Measurements from ENCODE around the gene SCYGR6. TPM values are rescaled to one million over a fixed set of nuclear protein-coding genes. Genes with fewer than 3 reads are reported as not detected.
"Not testable (repeated sequence)": the region's sequence is repeated elsewhere in the genome, so short reads cannot be mapped to it uniquely, and the experiment has no call there.

Gene SCYGR6
- not detected for total RNA-seq

GRCh38 chr2:227724394-227725039 lies at the start of gene SCYGR6:
TSS of gene SCYGR6 (minus strand) at chr2:227724757. CDS start at chr2:227724757, 0 bp downstream.
- H3K36me3 Mint-ChIP-seq, result no peaks in the 10 kb centered on the region

GRCh38 chr2:227774011-227774624 lies 49.6 kb upstream of the SCYGR6 start:
- DNase-seq (ENCODE audit: low spot score in 2 of 2), result no peak
- ATAC-seq, result peak in 1 of 2 donors; percentile 39
- no peaks in the 10 kb centered on the region for H3K9me3 Mint-ChIP-seq
- no peak overlapping the region for H3K27ac Mint-ChIP-seq
- no peaks in the 10 kb centered on the region for H3K36me3 Mint-ChIP-seq

More at GRCh38 chr2:227724394-227725039, at the start of gene SCYGR6:
- DNase-seq (ENCODE audit: low spot score in 2 of 2) (no peak), ATAC-seq (no peak)
- Mint-ChIP-seq H3K9me3 (no peaks in the 10 kb centered on the region), H3K27ac (no peak within 1 kb of the TSS)

- DNase-seq (ENCODE audit: low spot score in 2 of 2), result no peak
- no peaks in the 10 kb centered on the region for H3K36me3 Mint-ChIP-seq
- ATAC-seq, result no peak
- H3K9me3 Mint-ChIP-seq, result no peaks in the 10 kb centered on the region
- no peak overlapping the region for H3K27ac Mint-ChIP-seq
These were observed 48.4 kb upstream of the SCYGR6 start for GRCh38 chr2:227772932-227773331.

- Mint-ChIP-seq H3K9me3 (no peaks in the 10 kb centered on the region), H3K36me3 (no peaks in the 10 kb centered on the region), H3K27ac (no peak overlapping the region)
- DNase-seq (ENCODE audit: low spot score in 2 of 2) (no peak), ATAC-seq (no peak)
These were observed 47.7 kb upstream of the SCYGR6 start for GRCh38 chr2:227772197-227772661.

- ATAC-seq, result no peak
- DNase-seq (ENCODE audit: low spot score in 2 of 2), result no peak
- Mint-ChIP-seq H3K36me3 (no peaks in the 10 kb centered on the region), H3K27ac (no peak overlapping the region), H3K9me3 (no peaks in the 10 kb centered on the region)
These were observed 43.3 kb upstream of the SCYGR6 start for GRCh38 chr2:227767830-227768229.

- no peaks in the 10 kb centered on the region for H3K9me3 Mint-ChIP-seq
- ATAC-seq (peak; percentile 85 to 97), DNase-seq (ENCODE audit: low spot score in 2 of 2) (peak; percentile 57 to 69)
- no peaks in the 10 kb centered on the region for H3K36me3 Mint-ChIP-seq
- H3K27ac Mint-ChIP-seq, result no peak overlapping the region
These were observed 41.9 kb upstream of the SCYGR6 start for GRCh38 chr2:227766373-227766883.

- Mint-ChIP-seq H3K9me3 (no peaks in the 10 kb centered on the region), H3K36me3 (no peaks in the 10 kb centered on the region), H3K27ac (no peak overlapping the region)
- no peak for DNase-seq (ENCODE audit: low spot score in 2 of 2)
- peak in 1 of 2 donors; percentile 13 for ATAC-seq
These were observed 41.3 kb upstream of the SCYGR6 start for GRCh38 chr2:227765788-227766372.

GRCh38 chr2:227761740-227762476 lies 37.4 kb upstream of the SCYGR6 start:
- Mint-ChIP-seq H3K27ac (no peak overlapping the region), H3K36me3 (no peaks in the 10 kb centered on the region), H3K9me3 (no peaks in the 10 kb centered on the region)
- ATAC-seq (no peak), DNase-seq (ENCODE audit: low spot score in 2 of 2) (no peak)

- no peak for ATAC-seq
- no peak for DNase-seq (ENCODE audit: low spot score in 2 of 2)
- H3K36me3 Mint-ChIP-seq, result no peaks in the 10 kb centered on the region
- no peak overlapping the region for H3K27ac Mint-ChIP-seq
- no peaks in the 10 kb centered on the region for H3K9me3 Mint-ChIP-seq
These were observed 35.0 kb upstream of the SCYGR6 start for GRCh38 chr2:227759411-227760118.

GRCh38 chr2:227756261-227756660 lies 31.7 kb upstream of the SCYGR6 start:
- not testable (repeated sequence) for ATAC-seq; H3K27ac Mint-ChIP-seq; DNase-seq (ENCODE audit: low spot score in 2 of 2); H3K9me3 Mint-ChIP-seq; H3K36me3 Mint-ChIP-seq

- Mint-ChIP-seq H3K36me3 (no peaks in the 10 kb centered on the region), H3K27ac (no peak overlapping the region), H3K9me3 (no peaks in the 10 kb centered on the region)
- no peak for ATAC-seq
- DNase-seq (ENCODE audit: low spot score in 2 of 2), result no peak
These were observed 23.5 kb upstream of the SCYGR6 start for GRCh38 chr2:227748079-227748478.

GRCh38 chr2:227745594-227745993 lies 21.0 kb upstream of the SCYGR6 start, which contains the start of gene SCYGR8:
TSS of gene SCYGR8 (plus strand) at chr2:227745894. CDS start at chr2:227745894, 0 bp downstream.
- Mint-ChIP-seq H3K27ac (no peak within 1 kb of the TSS), H3K9me3 (no peaks in the 10 kb centered on the region), H3K36me3 (no peaks in the 10 kb centered on the region)
- DNase-seq (ENCODE audit: low spot score in 2 of 2) (no peak), ATAC-seq (no peak)

- not testable (repeated sequence) for ATAC-seq; H3K36me3 Mint-ChIP-seq; DNase-seq (ENCODE audit: low spot score in 2 of 2); H3K27ac Mint-ChIP-seq; H3K9me3 Mint-ChIP-seq
These were observed 16.1 kb upstream of the SCYGR6 start for GRCh38 chr2:227740705-227741104.

- Mint-ChIP-seq H3K36me3 (no peaks in the 10 kb centered on the region), H3K27ac (no peak overlapping the region), H3K9me3 (peaks cover 0 to 4% of the 10 kb centered on the region in 2 donors)
- ATAC-seq (no peak), DNase-seq (ENCODE audit: low spot score in 2 of 2) (no peak)
These were observed 14.8 kb upstream of the SCYGR6 start for GRCh38 chr2:227739351-227739750.

GRCh38 chr2:227728035-227728434 lies 3.5 kb upstream of the SCYGR6 start, which contains the start of gene SCYGR7:
TSS of gene SCYGR7 (plus strand) at chr2:227728335. CDS start at chr2:227728335, 0 bp downstream.
- no peak within 1 kb of the TSS for H3K27ac Mint-ChIP-seq
- H3K36me3 Mint-ChIP-seq, result no peaks in the 10 kb centered on the region
- DNase-seq (ENCODE audit: low spot score in 2 of 2) (no peak), ATAC-seq (no peak)
- H3K9me3 Mint-ChIP-seq, result no peaks in the 10 kb centered on the region

GRCh38 chr2:227722821-227723220 lies 1.7 kb downstream of the SCYGR6 start:
- not testable (repeated sequence) for DNase-seq (ENCODE audit: low spot score in 2 of 2); H3K9me3 Mint-ChIP-seq; H3K27ac Mint-ChIP-seq

More at GRCh38 chr2:227722821-227723220, 1.7 kb downstream of the SCYGR6 start:
- H3K36me3 Mint-ChIP-seq, ATAC-seq: not testable (repeated sequence)

Measured in activated naive CD4-positive, alpha-beta T cell treated with anti-CD3 and anti-CD28 coated beads, Interleukin-2, amount 50 U/mL, for 72 hours (primary cell).